C4-2B (cell line): ENCODE data around the gene GSTM4.

ENCODE experiments used
- H3K27ac ChIP-seq: fragments of 450-650 bp; 2 replicates; pipeline ENCODE4 v1.5.1; 2017
- CTCF ChIP-seq: fragments of 450-650 bp; conservative IDR thresholded peaks from 2 replicates; pipeline ENCODE4 v1.5.1; 2017; ENCODE audit warnings: mild to moderate bottlenecking
- ZFX ChIP-seq: fragments of 450-650 bp; IDR thresholded peaks from 2 replicates; pipeline ENCODE4 v1.6.1; 2017

The GSTM4 gene

GRCh38 chr1:109630898-109631512 is 24.9 kb upstream of the GSTM4 start:
- TF ChIP-seq CTCF (no peak), ZFX (no peak)
- peak overlapping the region; percentile 63 for H3K27ac ChIP-seq

GRCh38 chr1:109631513-109632505 is 24.1 kb upstream of the GSTM4 start:
- peak overlapping the region; percentile 63 for H3K27ac ChIP-seq
- TF ChIP-seq CTCF: no peak
- TF ChIP-seq ZFX: no peak

- peak overlapping the region; percentile 63 for H3K27ac ChIP-seq
- TF ChIP-seq CTCF (no peak), ZFX (no peak)
Observed at GRCh38 chr1:109632671-109633346, 23.1 kb upstream of the GSTM4 start.

- no peak for TF ChIP-seq CTCF
- TF ChIP-seq ZFX: no peak
- H3K27ac ChIP-seq: no peak overlapping the region
Observed at GRCh38 chr1:109634292-109634691, 21.6 kb upstream of the GSTM4 start.

- no peak overlapping the region for H3K27ac ChIP-seq
- TF ChIP-seq ZFX (no peak), CTCF (no peak)
Observed at GRCh38 chr1:109634771-109635750, 20.8 kb upstream of the GSTM4 start.

GRCh38 chr1:109635862-109636200 is 20.1 kb upstream of the GSTM4 start:
- no peak for TF ChIP-seq CTCF
- no peak for TF ChIP-seq ZFX
- no peak overlapping the region for H3K27ac ChIP-seq
